NCI-H345 treated with DMSO at 0.1 percent for 48 hours (cell line): ENCODE measurements around the gene C2CD3.
"Not testable (repeated sequence)": the region's sequence is repeated elsewhere in the genome, so short reads cannot be mapped to it uniquely, and the experiment has no call there.

Source experiments
- DNase-seq: peaks from one replicate; lab custom pipeline; 2025; ENCODE audit not compliant: unreplicated experiment; lab: John Stamatoyannopoulos, UW

The C2CD3 gene

DNA sequence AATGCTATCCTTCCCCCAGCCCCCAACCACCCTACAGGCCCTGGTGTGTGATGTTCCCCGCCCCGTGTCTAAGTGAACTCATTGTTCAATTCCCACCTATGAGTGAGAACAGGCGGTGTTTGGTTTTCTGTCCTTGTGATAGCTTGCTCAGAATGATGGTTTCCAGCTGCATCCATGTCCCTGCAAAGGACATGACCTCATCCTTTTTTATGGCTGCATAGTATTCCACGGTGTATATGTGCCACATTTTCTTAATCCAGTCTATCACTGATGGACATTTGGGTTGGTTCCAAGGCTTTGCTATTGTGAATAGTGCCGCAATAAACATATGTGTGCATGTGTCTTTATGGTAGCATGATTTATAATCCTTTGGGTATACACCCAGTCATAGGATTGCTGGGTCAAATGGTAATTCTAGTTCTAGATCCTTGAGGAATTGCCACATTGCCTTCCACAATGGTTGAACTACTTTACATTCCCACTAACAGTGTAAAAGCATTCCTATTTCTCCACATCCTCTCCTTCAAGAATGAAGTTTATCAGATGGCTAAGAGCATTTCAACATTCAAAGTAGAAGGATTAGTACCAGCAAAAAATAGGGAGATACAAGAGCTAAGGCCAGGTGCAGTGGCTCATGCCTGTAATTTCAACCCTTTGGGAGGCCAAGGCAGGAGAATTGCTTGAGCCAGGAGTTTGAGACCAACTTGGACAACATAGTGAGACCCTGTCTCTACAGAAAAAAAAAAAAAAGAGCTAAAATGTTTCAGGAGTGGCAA, 50.4 kb downstream of the C2CD3 start:
- DNase-seq = not testable (repeated sequence)

DNA sequence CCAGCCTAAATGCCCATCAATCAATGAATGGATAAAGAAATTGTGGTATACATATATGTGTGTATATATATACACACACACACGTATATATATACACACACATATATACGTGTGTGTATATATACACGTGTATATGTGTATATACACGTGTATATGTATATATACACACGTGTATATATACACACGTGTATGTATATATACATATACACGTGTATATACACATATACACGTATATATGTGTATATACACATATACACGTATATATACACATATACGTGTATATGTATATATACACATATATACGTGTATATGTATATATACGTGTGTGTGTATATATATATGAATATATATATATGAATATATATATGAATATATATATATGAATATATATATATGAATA, 54.1 kb downstream of the C2CD3 start:
- DNase-seq = no peak

- DNase-seq = no peak
These were observed 57.9 kb downstream of the C2CD3 start for GRCh38 chr11:74112877-74113276.

DNA sequence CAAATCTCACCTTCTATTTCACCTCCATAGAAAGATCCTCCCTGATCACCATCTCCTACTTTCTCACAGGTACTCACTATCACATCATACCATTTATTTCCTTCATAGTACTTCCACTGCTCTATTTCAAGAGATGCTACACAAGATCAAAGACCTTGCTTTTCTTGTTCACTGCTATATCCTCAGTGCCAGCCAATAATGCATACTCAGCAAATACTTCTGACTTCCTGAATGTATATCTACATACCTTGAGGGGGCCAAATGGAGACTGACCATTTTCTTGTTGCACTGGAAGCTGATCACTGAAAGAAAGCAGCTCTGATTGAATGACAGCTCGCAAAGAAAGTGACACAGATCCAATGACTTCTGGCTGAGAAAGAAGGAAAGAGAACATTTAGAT, 64.7 kb downstream of the C2CD3 start:
- DNase-seq = no peak

DNA sequence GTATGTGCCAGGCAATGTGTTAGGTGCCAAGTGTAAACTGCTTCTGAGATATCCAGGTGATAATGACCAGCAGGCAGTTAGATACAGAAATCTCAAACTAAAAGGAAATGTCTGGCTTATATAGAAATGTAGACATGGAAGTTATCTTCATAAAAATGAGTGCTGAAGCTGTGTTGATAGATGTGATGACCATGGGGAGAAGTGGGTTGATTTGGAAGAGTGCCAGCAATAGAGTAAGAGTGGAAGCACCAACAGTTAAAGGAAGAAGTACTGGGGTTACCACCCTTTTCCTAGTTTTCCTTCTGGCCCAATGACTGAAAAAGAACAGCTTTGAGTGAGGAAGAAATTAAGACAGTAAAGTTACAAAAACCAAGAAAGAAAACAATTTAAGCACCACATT, 68.5 kb downstream of the C2CD3 start:
- DNase-seq = no peak

DNA sequence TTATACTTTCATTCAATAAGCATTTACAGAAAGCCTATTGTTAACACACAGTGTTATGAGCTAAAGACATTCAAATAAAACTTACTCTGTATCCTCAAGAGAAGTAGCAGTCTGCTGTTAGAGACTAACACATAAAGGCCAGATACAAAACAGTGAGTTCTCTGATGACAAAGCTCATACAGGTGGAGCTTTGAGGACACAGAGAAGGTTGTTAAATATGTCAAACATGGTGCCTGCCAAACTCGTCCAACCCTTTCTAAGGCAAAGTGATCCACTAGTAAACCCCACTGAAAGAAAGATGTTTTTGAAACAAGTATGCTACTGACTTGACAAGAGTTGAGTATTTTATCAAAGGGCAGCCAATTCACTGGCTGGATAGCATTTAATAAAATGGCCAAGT, 70.1 kb downstream of the C2CD3 start:
- DNase-seq = no peak

DNA sequence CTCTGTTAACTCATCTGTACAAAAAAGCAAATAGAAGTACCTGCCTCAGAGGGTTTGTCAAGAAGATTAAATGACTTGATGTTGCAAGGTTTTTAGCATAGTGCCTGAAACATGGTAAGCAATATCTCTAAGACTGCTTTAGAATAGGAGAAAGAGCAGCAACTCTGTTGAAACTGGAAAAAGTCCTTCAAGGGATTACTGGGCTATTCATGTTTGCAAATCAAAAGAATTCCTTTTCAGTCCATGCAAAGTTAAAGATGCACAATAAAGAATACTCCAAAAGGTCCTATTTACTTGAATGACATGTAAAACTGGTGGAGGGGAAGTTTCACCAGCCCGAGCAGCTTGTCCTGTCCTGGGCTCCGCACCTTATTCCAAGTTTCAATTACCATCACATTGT, 70.6 kb downstream of the C2CD3 start:
- no peak for DNase-seq

- no peak for DNase-seq
These were observed 73.0 kb downstream of the C2CD3 start for GRCh38 chr11:74097686-74098237.

DNA sequence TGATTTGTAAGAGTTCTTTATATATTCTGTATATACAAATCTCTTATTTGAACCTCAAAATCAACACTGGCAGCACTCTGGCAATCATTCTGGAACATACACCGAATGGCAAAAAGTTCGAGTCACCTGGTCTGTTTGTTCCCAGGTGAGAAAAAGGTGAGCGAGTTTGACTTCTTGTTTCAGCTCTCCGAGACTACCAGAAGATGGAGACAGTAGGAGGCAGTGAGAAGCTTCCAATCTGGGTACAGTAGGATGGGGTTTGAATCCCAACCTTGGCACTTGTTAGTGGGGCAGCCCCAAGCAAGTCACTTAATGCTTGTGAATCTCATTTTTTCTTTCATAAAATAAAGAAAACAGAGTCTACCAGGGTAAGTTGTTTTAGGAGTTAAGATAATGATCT, 76.4 kb downstream of the C2CD3 start:
- no peak for DNase-seq

DNA sequence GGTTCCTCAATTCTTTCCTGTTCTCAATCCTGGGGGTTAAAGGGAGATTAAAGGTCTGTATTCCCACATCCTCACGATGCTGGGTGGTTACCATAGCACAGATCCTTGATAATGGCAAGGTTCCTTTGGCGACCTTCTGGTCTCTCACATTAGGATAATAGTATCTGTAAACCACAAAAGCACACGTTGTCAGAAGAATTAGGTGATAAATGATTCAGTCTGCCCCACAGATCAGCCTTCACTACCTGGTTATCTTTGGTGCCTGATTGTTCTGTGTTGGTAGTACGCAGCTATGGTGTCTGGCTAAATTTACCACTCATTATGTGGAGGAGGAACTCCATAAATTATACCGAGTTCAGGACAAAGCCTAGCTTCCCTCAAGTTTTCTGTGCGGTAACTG, 78.4 kb downstream of the C2CD3 start:
- no peak for DNase-seq

DNA sequence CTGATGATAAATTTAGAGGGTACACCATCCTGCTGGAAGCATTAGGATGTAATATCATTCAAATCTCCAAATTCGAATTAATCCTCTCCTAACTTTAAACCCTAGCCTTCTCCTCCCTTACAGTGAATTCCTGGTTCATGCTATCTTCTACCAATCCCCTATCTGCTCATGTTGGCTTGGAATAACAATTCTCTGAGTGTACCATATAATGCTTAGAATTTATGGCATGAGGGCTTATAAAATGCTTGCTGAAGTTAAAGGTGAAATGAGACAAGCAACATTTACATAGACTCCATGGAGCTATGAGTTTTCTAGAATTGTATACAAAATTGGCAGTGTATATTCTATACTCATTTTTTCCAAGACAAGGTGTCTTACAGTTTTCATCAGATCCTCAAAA, 79.3 kb downstream of the C2CD3 start:
- DNase-seq = no peak

GRCh38 chr11:74090701-74091100, 80.1 kb downstream of the C2CD3 start:
- DNase-seq = no peak

DNA sequence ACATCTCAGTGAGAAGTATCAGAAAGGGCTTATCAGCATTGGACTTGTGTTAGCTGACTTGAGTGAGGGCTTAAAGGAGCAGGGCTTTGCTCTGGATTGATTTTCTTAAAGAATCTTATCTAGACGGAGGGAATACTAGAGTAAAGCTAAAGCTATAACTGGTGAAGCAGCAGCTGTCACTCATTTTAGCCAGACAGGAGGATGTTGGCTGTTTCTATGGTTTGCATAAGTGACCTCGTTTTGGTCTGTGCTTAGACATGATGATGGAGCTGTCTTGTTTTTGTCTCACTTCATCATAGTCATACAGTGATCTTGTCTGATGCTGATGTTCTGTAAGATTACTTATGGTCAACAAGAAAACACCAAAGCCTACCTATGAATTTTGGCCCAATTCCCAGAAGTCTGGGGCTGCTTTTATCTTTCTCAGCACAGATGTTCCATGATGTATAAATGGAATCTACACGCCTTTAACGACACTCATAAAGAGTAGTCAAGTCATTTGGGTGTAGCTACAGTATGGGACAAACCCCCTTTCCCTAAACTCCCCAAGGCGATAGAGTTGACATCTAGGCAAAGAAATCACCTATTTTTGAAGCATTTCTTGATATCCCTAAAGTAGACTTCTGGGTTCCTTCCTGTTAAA, 84.4 kb downstream of the C2CD3 start:
- no peak for DNase-seq

DNA sequence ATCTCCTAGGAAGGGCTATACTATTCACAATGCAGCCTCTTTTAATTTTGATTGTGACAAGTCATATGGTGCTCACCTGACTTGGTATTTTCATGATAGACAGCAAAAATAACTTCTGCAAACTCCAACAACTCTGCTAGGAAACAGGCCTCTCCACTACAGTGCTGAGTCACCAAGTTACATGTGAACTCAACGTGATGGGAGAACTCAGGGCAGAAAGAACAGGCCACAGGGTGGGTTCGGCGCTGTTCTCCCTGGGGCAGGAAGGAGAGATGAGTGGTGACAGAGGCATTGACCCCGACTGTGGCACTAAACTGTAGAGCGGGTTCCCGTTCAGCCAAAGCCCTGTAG, 85.3 kb downstream of the C2CD3 start:
- DNase-seq = no peak

GRCh38 chr11:74084796-74085541, 85.8 kb downstream of the C2CD3 start:
- no peak for DNase-seq

GRCh38 chr11:74083927-74084326, 86.9 kb downstream of the C2CD3 start:
- not testable (repeated sequence) for DNase-seq

- DNase-seq = no peak
These were observed 89.4 kb downstream of the C2CD3 start for GRCh38 chr11:74081428-74081827.

- DNase-seq = no peak
These were observed 93.6 kb downstream of the C2CD3 start for GRCh38 chr11:74077193-74077592.

GRCh38 chr11:74072721-74073120, 98.1 kb downstream of the C2CD3 start:
- no peak for DNase-seq

GRCh38 chr11:74072286-74072685, 98.5 kb downstream of the C2CD3 start:
- no peak for DNase-seq

DNA sequence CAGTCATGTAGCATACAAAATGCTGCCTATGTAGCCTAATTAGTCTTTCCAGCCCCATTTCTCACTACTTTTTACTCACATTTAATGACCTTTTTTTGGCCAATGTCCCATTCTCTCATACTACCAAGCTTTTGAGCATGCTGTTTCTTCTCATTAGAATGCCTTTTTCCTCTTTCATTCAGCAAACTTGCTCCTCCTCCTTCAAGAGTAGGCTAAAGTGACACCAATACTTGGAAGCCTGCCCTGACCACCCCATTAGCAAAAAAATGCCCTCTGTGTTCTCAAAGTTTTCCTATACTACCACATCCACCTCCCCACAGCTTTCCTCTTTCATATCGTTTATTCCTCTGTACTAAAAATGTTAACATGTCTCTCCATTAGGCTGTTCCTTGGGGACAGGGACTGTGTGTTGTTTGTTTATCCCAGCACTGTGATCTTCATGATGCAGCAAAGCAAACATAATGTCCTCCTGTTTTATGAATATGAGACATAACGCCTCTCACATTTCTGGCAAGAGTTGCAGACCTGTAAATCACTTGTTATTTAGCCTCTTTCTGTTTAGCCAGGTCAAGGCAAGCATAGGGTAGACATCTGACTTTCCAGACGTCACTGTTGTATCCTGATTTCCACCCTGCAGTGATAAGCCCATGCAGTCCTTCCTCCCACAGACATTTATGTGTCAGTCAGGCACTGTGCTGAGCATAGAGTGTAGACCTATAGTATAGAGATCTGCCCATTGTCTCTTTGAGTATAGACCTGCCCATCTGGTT, 99.9 kb downstream of the C2CD3 start:
- DNase-seq = no peak
